HFFc6 (cell line): Measurements from ENCODE around the gene RTRAF. TPM values are rescaled to one million over a fixed set of nuclear protein-coding genes. Genes with fewer than 3 reads are reported as not detected.

Experiments
- DNase-seq: peaks from one replicate; pipeline ENCODE4 v3.0.0-alpha.2; 2018
- H3K27ac Mint-ChIP-seq: 2 replicates; pipeline ENCODE4 v1.8.0; 2020; ENCODE audit warnings: mild to moderate bottlenecking, mixed read lengths
- H3K27me3 Mint-ChIP-seq: 2 replicates; pipeline ENCODE4 v1.8.0; 2021; ENCODE audit warnings: mild to moderate bottlenecking, moderate library complexity, mixed read lengths; ENCODE audit not compliant: insufficient read depth
- H3K36me3 Mint-ChIP-seq: 2 replicates; pipeline ENCODE4 v1.8.0; 2021; ENCODE audit warnings: low read depth, mixed read lengths
- H3K4me1 Mint-ChIP-seq: 2 replicates; pipeline ENCODE4 v1.8.0; 2020; ENCODE audit warnings: low read depth, mixed read lengths
- H3K4me3 Mint-ChIP-seq: 2 replicates; pipeline ENCODE4 v1.8.0; 2020; ENCODE audit warnings: mild to moderate bottlenecking, moderate library complexity, mixed read lengths
- H3K9me3 Mint-ChIP-seq: 2 replicates; pipeline ENCODE4 v1.8.0; 2020; ENCODE audit warnings: mild to moderate bottlenecking, mixed read lengths
- CTCF ChIP-seq: fragments of 200-600 bp; sonication (generic); IDR thresholded peaks from 2 replicates; pipeline ENCODE4 v1.5.0; 2021; ENCODE audit warnings: antibody characterized with exemption, mild to moderate bottlenecking
- total RNA-seq, 6 experiments: library from RNA; stranded (reverse); fragmentation: NEBNext Ultra II Directional; extraction: Animal tissue kit (Norgen Biotek cat#: 25700); gene quantifications; 2 replicates in 1 of 6; 3 replicates in 5 of 6; pipeline ENCODE4 v1.2.3, GENCODE V29; 2021

Gene RTRAF
- total RNA-seq, 6 experiments from 2014 or later, result 161 to 181 (median 179) TPM

GRCh38 chr14:51954031-51954430, 35.3 kb upstream of the RTRAF start:
- Mint-ChIP-seq H3K27ac (no peak overlapping the region), H3K4me3 (no peak overlapping the region), H3K36me3 (peaks cover 11% of the 10 kb centered on the region; the same call in 1 of the 2 replicates), H3K9me3 (peaks cover 12% of the 10 kb centered on the region; the same call in 1 of the 2 replicates), H3K4me1 (no peaks in the 10 kb centered on the region), H3K27me3 (peaks cover 3% of the 10 kb centered on the region; the same call in 1 of the 2 replicates)
- no peak for DNase-seq
- no peak for TF ChIP-seq CTCF

GRCh38 chr14:51954657-51955056, 34.7 kb upstream of the RTRAF start:
- no peak for TF ChIP-seq CTCF
- no peak overlapping the region for H3K27ac Mint-ChIP-seq
- H3K36me3 Mint-ChIP-seq, result peaks cover 15% of the 10 kb centered on the region; the same call in 1 of the 2 replicates
- no peak for DNase-seq
- H3K27me3 Mint-ChIP-seq, result peaks cover 3% of the 10 kb centered on the region; the same call in 1 of the 2 replicates
- H3K9me3 Mint-ChIP-seq, result peaks cover 13% of the 10 kb centered on the region
- no peaks in the 10 kb centered on the region for H3K4me1 Mint-ChIP-seq
- no peak overlapping the region for H3K4me3 Mint-ChIP-seq

- H3K27me3 Mint-ChIP-seq, result peaks cover 3% of the 10 kb centered on the region
- H3K27ac Mint-ChIP-seq, result no peak overlapping the region
- H3K4me1 Mint-ChIP-seq, result peaks cover 16% of the 10 kb centered on the region
- H3K9me3 Mint-ChIP-seq, result peaks cover 13% of the 10 kb centered on the region
- no peak overlapping the region for H3K4me3 Mint-ChIP-seq
- H3K36me3 Mint-ChIP-seq, result peaks cover 15% of the 10 kb centered on the region; the same call in 1 of the 2 replicates
- no peak for TF ChIP-seq CTCF
- DNase-seq, result no peak
Measured at GRCh38 chr14:51957950-51958349, 31.4 kb upstream of the RTRAF start.

GRCh38 chr14:51959928-51960327, 29.4 kb upstream of the RTRAF start:
- no peak overlapping the region for H3K27ac Mint-ChIP-seq
- TF ChIP-seq CTCF, result no peak
- no peak for DNase-seq
- H3K36me3 Mint-ChIP-seq, result peaks cover 15% of the 10 kb centered on the region; the same call in 1 of the 2 replicates
- peaks cover 13% of the 10 kb centered on the region for H3K9me3 Mint-ChIP-seq
- no peak overlapping the region for H3K4me3 Mint-ChIP-seq
- peaks cover 23% of the 10 kb centered on the region for H3K4me1 Mint-ChIP-seq
- H3K27me3 Mint-ChIP-seq, result peaks cover 3% of the 10 kb centered on the region

GRCh38 chr14:51960866-51961265, 28.5 kb upstream of the RTRAF start:
- H3K4me3 Mint-ChIP-seq, result no peak overlapping the region
- no peak overlapping the region for H3K27ac Mint-ChIP-seq

More at GRCh38 chr14:51960866-51961265, 28.5 kb upstream of the RTRAF start:
- H3K4me1 Mint-ChIP-seq, result peaks cover 23% of the 10 kb centered on the region
- H3K36me3 Mint-ChIP-seq, result peaks cover 15% of the 10 kb centered on the region; the same call in 1 of the 2 replicates
- H3K27me3 Mint-ChIP-seq, result peaks cover 3% of the 10 kb centered on the region
- peaks cover 13% of the 10 kb centered on the region for H3K9me3 Mint-ChIP-seq
- DNase-seq, result no peak
- no peak for TF ChIP-seq CTCF
